SK-N-SH (cell line): ENCODE measurements around the gene HEMK1. TPM values are rescaled to one million over a fixed set of nuclear protein-coding genes. Genes with fewer than 3 reads are reported as not detected.

ENCODE experiments used
- CTCF ChIA-PET: fragments of 300-600, 350-600 bp; formaldehyde crosslinking; extraction: SDS; loops from one replicate; lab custom pipeline; 2021; lab: Yijun Ruan, JAX
- POLR2A ChIA-PET: fragments of 350-600 bp; sonication (Branson Sonifier 250); formaldehyde crosslinking; extraction: SDS; loops from one replicate; lab custom pipeline; 2020; ENCODE audit warnings: antibody characterized with exemption, inconsistent platforms; lab: Yijun Ruan, JAX
- DNase-seq: peaks from one replicate; pipeline ENCODE4 v3.0.0; 2012
- H2AFZ ChIP-seq: fragments of 200-600 bp; sonication (generic); 2 replicates; pipeline ENCODE4 v1.8.1; 2016; ENCODE audit warnings: antibody characterized with exemption, mild to moderate bottlenecking, low read depth
- H3F3A ChIP-seq: fragments of 200-600 bp; sonication (generic); replicated peaks from 2 replicates; pipeline ENCODE3; 2016; ENCODE audit warnings: antibody characterized with exemption, mild to moderate bottlenecking; ENCODE audit not compliant: insufficient read depth
- H3K27ac ChIP-seq, 2 experiments: fragments of 200-500 bp in 1 of 2; fragments of 200-600 bp in 1 of 2; sonication (Bioruptor generic) in 1 of 2; sonication (generic), shearing (Covaris generic) in 1 of 2; 2 replicates each; pipeline versions ENCODE4 v1.5.1 to v1.6.1; 2014 to 2016; ENCODE audit warnings: low read depth in 2 of 2, inconsistent platforms in 1 of 2, low read length in 1 of 2, mild to moderate bottlenecking in 1 of 2, mixed read lengths in 1 of 2
- H3K27me3 ChIP-seq: fragments of 200-600 bp; sonication (generic), shearing (Covaris generic); 2 replicates; pipeline ENCODE4 v1.6.1; 2016; ENCODE audit warnings: mixed run types; ENCODE audit not compliant: insufficient read depth
- H3K36me3 ChIP-seq, 2 experiments: fragments of 200-500 bp in 1 of 2; fragments of 200-600 bp in 1 of 2; sonication (Bioruptor generic) in 1 of 2; sonication (generic) in 1 of 2; replicated peaks in 1 of 2; 2 replicates each; pipeline versions ENCODE3 to v1.5.1; 2014 to 2016; ENCODE audit warnings: low read length in 1 of 2, mild to moderate bottlenecking in 1 of 2; ENCODE audit not compliant: insufficient read depth in 2 of 2, control insufficient read depth in 1 of 2
- H3K4me1 ChIP-seq, 2 experiments: fragments of 200-500 bp in 1 of 2; fragments of 200-600 bp in 1 of 2; sonication (Bioruptor generic) in 1 of 2; sonication (generic), shearing (Covaris generic) in 1 of 2; 2 replicates each; pipeline versions ENCODE4 v1.5.1 to v1.6.1; 2014 to 2016; ENCODE audit warnings: low read depth in 1 of 2, low read length in 1 of 2, mixed run types in 1 of 2; ENCODE audit not compliant: insufficient read depth in 2 of 2, control insufficient read depth in 1 of 2
- H3K4me2 ChIP-seq: fragments of 200-600 bp; sonication (generic), shearing (Covaris generic); 2 replicates; pipeline ENCODE4 v1.6.1; 2017; ENCODE audit warnings: mixed run types
- H3K4me3 ChIP-seq, 2 experiments: fragments of 200-500 bp in 1 of 2; fragments of 200-600 bp in 1 of 2; sonication (Bioruptor generic) in 1 of 2; sonication (generic), shearing (Covaris generic) in 1 of 2; 2 replicates each; pipeline versions ENCODE4 v1.5.1 to v1.8.1; 2014 to 2016; ENCODE audit warnings: low read depth in 2 of 2, inconsistent platforms in 1 of 2, low read length in 1 of 2, mild to moderate bottlenecking in 1 of 2, mixed read lengths in 1 of 2, moderate library complexity in 1 of 2
- H3K79me2 ChIP-seq: fragments of 200-600 bp; sonication (generic); 2 replicates; pipeline ENCODE4 v1.8.1; 2017; ENCODE audit warnings: mild to moderate bottlenecking; ENCODE audit not compliant: insufficient read depth
- H3K9ac ChIP-seq: fragments of 200-600 bp; sonication (generic); 2 replicates; pipeline ENCODE4 v1.6.1; 2017; ENCODE audit warnings: mixed run types
- H3K9me2 ChIP-seq: fragments of 200-600 bp; sonication (generic); 2 replicates; pipeline ENCODE4 v1.6.1; 2017; ENCODE audit warnings: mixed run types
- H3K9me3 ChIP-seq: fragments of 200-600 bp; sonication (generic); 2 replicates; pipeline ENCODE4 v1.6.1; 2017; ENCODE audit warnings: mixed run types, mild to moderate bottlenecking, moderate library complexity
- H4K20me1 ChIP-seq: fragments of 200-600 bp; sonication (generic); 2 replicates; pipeline ENCODE4 v1.6.1; 2017; ENCODE audit warnings: mild to moderate bottlenecking, mixed run types; ENCODE audit not compliant: insufficient read depth
- ELF1 ChIP-seq: IDR thresholded peaks from 2 replicates; pipeline ENCODE4 v1.4.0; 2012
- GABPA ChIP-seq: IDR thresholded peaks from 2 replicates; pipeline ENCODE4 v1.4.0; 2012; ENCODE audit warnings: low read depth, mild to moderate bottlenecking
- JUND ChIP-seq: IDR thresholded peaks from 2 replicates; pipeline ENCODE4 v1.4.0; 2012
- NFIC ChIP-seq: IDR thresholded peaks from 2 replicates; pipeline ENCODE4 v1.4.0; 2012; ENCODE audit warnings: borderline replicate concordance
- RAD21 ChIP-seq: IDR thresholded peaks from 2 replicates; pipeline ENCODE4 v1.6.1; 2012; ENCODE audit warnings: mild to moderate bottlenecking, low read length
- RCOR1 ChIP-seq: fragments of 150-350 bp; IDR thresholded peaks from 2 replicates; pipeline ENCODE4 v1.6.1; 2017; ENCODE audit warnings: antibody characterized with exemption, low read length
- SIN3A ChIP-seq: IDR thresholded peaks from 2 replicates; pipeline ENCODE4 v1.6.1; 2012; ENCODE audit warnings: low read depth, mild to moderate bottlenecking, low read length, moderate library complexity, borderline replicate concordance
- TAF1 ChIP-seq: IDR thresholded peaks from 2 replicates; pipeline ENCODE4 v1.6.1; 2012; ENCODE audit warnings: low read depth, mild to moderate bottlenecking, low read length, moderate library complexity, borderline replicate concordance
- WGBS: methylation state at CpG from one replicate; pipeline ENCODE4 v1.1.6; 2017; ENCODE audit warnings: low lambda C conversion rate; 5-methylcytosine and 5-hydroxymethylcytosine counted together
- polyA plus RNA-seq, 3 experiments: library from polyadenylated mRNA; depleted of rRNA; stranded (reverse); fragments of >200 nt; gene quantifications; 2 replicates each; pipeline ENCODE4 v1.2.3, GENCODE V29; 2012
- TF ChIP-seq, protein P1 (sequence below): IDR thresholded peaks from 2 replicates; pipeline ENCODE4 v1.6.1; 2012; ENCODE audit warnings: mild to moderate bottlenecking, low read depth, low read length, moderate library complexity

Gene HEMK1
- polyA plus RNA-seq, 1 of the 3 experiments (the other 2 are of a cell fraction) = 15.4 TPM

DNA sequence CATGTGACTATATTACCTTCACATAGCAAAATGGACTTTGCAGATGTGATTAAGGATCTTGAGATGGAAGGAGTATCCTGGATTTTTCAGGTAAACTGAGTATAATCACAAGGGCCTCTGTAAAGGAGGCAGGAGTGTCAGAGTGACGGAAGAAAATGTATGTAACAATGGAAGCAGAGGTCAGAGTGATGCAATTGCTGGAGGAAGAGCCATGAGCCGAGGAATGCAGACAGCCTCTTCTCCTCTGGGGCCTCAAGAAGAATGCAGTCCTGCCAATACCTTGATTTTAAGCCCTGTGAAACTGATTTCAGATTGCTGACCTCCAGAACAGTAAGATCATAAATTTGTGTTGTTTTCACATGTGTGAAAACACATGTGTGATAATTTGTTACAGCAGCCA lies 15.1 kb downstream of the HEMK1 start:
- H3K4me1 ChIP-seq = no peaks in the 10 kb centered on the region; a peak in 1 of 4 replicates
- no peak for DNase-seq
- WGBS = 76% methylated on average over 2 of the region's 2 CpGs
- TF ChIP-seq JUND (no peak), ELF1 (no peak), RAD21 (no peak), NFIC (no peak), TAF1 (no peak)
- no peak overlapping the region for H2AFZ ChIP-seq
- H3K9me2 ChIP-seq = no peaks in the 10 kb centered on the region
- H3K9ac ChIP-seq = no peak overlapping the region
- H3K27ac ChIP-seq = no peak overlapping the region; a peak in 1 of 4 replicates
- H3K4me2 ChIP-seq = no peak overlapping the region
- no peak overlapping the region for H3K4me3 ChIP-seq
- ChIA-PET POLR2A (no interaction called here), CTCF (interaction anchor here (31.2 kb wide), 1 partner anchor 25 kb away, joined by 648 read pairs; the partner anchor contains the start of genes CISH and MAPKAPK3)
- H3K36me3 ChIP-seq = peaks cover 0 to 14% of the 10 kb centered on the region in 2 experiments
- no peaks in the 10 kb centered on the region for H3K79me2 ChIP-seq
- H4K20me1 ChIP-seq = no peaks in the 10 kb centered on the region
- no peaks in the 10 kb centered on the region for H3K27me3 ChIP-seq
- H3F3A ChIP-seq = peaks cover 3% of the 10 kb centered on the region
- no peaks in the 10 kb centered on the region for H3K9me3 ChIP-seq

GRCh38 chr3:50585919-50586762 lies 16.8 kb downstream of the HEMK1 start:
- ChIA-PET POLR2A (interaction anchor here (1.1 kb wide), 1 partner anchor 17 kb away, joined by 3 read pairs; the partner anchor contains the start of gene HEMK1), CTCF (interaction anchor here (1.2 to 5.3 kb wide), 4 partner anchors 8 to 28 kb away, joined by 4 to 63 read pairs (median 14); partner anchors contain the start of genes CISH and MAPKAPK3)
- no peak for DNase-seq
- Histone ChIP-seq H3K36me3 (peaks cover 0 to 12% of the 10 kb centered on the region in 2 experiments), H3K27ac (no peak overlapping the region), H4K20me1 (no peaks in the 10 kb centered on the region), H3F3A (peaks cover 3% of the 10 kb centered on the region), H3K79me2 (no peaks in the 10 kb centered on the region), H2AFZ (no peak overlapping the region), H3K9ac (no peak overlapping the region), H3K4me1 (peaks cover 0 to 2% of the 10 kb centered on the region in 2 experiments; a peak in 1 of 4 replicates), H3K27me3 (no peaks in the 10 kb centered on the region), H3K9me3 (no peaks in the 10 kb centered on the region), H3K9me2 (no peaks in the 10 kb centered on the region), H3K4me3 (no peak overlapping the region), H3K4me2 (no peak overlapping the region)
- no peak for TF ChIP-seq SIN3A
- no peak for TF ChIP-seq RCOR1
- 83% methylated on average over 1 of the region's 6 CpGs for WGBS

GRCh38 chr3:50586763-50587070 lies 17.4 kb downstream of the HEMK1 start:
- Histone ChIP-seq H2AFZ (no peak overlapping the region), H3F3A (peaks cover 3% of the 10 kb centered on the region), H3K79me2 (no peaks in the 10 kb centered on the region), H3K9me2 (no peaks in the 10 kb centered on the region), H3K36me3 (peaks cover 0 to 10% of the 10 kb centered on the region in 2 experiments), H3K9ac (no peak overlapping the region), H4K20me1 (no peaks in the 10 kb centered on the region), H3K4me1 (peaks cover 0 to 2% of the 10 kb centered on the region in 2 experiments; a peak in 1 of 4 replicates), H3K9me3 (no peaks in the 10 kb centered on the region), H3K27me3 (no peaks in the 10 kb centered on the region), H3K4me2 (no peak overlapping the region), H3K4me3 (no peak overlapping the region), H3K27ac (no peak overlapping the region)
- CTCF ChIA-PET = interaction anchor here (1.2 to 5.3 kb wide), 3 partner anchors 11 to 27 kb away, joined by 5 to 63 read pairs (median 24); partner anchors contain the start of genes CISH and MAPKAPK3
- 78% methylated on average over 3 of the region's 3 CpGs for WGBS
- POLR2A ChIA-PET = no interaction called here
- no peak for DNase-seq
- TF ChIP-seq, protein P1, sequence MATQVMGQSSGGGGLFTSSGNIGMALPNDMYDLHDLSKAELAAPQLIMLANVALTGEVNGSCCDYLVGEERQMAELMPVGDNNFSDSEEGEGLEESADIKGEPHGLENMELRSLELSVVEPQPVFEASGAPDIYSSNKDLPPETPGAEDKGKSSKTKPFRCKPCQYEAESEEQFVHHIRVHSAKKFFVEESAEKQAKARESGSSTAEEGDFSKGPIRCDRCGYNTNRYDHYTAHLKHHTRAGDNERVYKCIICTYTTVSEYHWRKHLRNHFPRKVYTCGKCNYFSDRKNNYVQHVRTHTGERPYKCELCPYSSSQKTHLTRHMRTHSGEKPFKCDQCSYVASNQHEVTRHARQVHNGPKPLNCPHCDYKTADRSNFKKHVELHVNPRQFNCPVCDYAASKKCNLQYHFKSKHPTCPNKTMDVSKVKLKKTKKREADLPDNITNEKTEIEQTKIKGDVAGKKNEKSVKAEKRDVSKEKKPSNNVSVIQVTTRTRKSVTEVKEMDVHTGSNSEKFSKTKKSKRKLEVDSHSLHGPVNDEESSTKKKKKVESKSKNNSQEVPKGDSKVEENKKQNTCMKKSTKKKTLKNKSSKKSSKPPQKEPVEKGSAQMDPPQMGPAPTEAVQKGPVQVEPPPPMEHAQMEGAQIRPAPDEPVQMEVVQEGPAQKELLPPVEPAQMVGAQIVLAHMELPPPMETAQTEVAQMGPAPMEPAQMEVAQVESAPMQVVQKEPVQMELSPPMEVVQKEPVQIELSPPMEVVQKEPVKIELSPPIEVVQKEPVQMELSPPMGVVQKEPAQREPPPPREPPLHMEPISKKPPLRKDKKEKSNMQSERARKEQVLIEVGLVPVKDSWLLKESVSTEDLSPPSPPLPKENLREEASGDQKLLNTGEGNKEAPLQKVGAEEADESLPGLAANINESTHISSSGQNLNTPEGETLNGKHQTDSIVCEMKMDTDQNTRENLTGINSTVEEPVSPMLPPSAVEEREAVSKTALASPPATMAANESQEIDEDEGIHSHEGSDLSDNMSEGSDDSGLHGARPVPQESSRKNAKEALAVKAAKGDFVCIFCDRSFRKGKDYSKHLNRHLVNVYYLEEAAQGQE = no peak
- TF ChIP-seq NFIC (no peak), GABPA (no peak)
